Measurements from ENCODE around the gene DGKB.

Gene DGKB

DNA sequence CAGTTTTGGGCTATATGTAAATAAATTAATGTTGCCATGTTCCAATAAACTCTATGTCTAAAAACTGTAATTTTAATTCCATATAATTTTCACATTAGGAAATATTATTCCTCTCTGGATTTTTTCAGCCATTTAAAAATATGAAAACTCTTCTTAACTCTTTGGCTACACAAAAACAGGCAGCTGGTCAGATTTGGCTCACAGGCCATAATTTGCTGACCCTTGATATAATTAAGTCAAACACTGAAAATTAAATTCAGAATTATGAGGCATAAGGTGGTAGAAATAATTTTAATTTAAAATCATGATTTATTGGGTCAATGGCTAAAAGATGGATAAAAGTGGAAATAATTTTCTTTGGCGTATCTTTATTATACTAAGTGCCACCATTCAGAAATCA, 746.1 kb downstream of the DGKB start:
- ChIA-PET POLR2A (ENCODE audit: low non-redundant PET) (no interaction called here), CTCF (interaction anchor here (0.6 kb wide), 1 partner anchor 517 kb away, joined by 3 read pairs; no protein-coding TSS in a partner anchor)
- H3K27ac ChIP-seq: no peak overlapping the region
- no peak for DNase-seq (ENCODE audit: low spot score)
- TF ChIP-seq, protein P1, sequence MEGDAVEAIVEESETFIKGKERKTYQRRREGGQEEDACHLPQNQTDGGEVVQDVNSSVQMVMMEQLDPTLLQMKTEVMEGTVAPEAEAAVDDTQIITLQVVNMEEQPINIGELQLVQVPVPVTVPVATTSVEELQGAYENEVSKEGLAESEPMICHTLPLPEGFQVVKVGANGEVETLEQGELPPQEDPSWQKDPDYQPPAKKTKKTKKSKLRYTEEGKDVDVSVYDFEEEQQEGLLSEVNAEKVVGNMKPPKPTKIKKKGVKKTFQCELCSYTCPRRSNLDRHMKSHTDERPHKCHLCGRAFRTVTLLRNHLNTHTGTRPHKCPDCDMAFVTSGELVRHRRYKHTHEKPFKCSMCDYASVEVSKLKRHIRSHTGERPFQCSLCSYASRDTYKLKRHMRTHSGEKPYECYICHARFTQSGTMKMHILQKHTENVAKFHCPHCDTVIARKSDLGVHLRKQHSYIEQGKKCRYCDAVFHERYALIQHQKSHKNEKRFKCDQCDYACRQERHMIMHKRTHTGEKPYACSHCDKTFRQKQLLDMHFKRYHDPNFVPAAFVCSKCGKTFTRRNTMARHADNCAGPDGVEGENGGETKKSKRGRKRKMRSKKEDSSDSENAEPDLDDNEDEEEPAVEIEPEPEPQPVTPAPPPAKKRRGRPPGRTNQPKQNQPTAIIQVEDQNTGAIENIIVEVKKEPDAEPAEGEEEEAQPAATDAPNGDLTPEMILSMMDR (conservative IDR thresholded peaks at IDR 0.05; ENCODE audit: low read depth): no peak

DNA sequence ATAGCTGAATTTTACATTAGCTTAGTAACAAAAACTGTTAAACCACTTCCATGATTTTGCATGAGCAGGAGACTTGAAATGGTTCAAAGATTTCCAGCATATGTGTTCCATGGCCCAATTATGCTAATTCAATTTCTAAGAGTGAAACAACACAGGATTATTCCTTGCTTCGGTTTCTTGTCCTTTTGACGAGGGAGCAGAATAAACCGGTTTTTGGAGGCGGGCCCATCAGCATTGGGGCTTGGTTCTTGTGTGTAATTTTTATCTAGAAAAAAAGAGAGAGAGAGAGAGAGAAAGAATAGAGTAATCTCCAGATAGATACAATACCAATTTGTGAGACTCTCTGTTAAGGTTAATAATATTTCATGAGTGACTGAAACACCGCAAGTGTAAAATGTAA, 753.6 kb downstream of the DGKB start:
- POLR2A ChIA-PET (ENCODE audit: low non-redundant PET): no interaction called here
- DNase-seq (ENCODE audit: low spot score): no peak
- CTCF ChIA-PET: no interaction called here

DNA sequence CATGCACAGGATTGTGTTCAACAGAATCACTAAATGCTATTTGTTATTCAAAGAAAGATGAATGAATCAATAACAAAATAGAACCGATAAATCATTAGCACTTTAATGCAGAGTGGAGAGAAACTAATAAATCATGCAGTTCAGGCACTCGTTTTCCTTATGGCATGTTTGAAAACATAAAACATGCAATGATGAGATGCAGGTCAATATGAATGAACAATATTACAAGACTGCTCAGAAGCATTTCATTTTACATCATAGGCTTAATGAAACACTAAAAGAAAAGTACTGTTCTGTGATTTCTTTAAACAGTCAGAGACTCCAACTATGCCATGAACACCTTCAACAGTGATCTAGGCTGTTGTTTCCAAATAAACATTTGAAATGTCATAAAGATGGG, 755.0 kb downstream of the DGKB start:
- no peak for DNase-seq (ENCODE audit: low spot score)
- TF ChIP-seq, protein P1 (conservative IDR thresholded peaks at IDR 0.05; ENCODE audit: low read depth): no peak
- POLR2A ChIA-PET (ENCODE audit: low non-redundant PET): no interaction called here
- H3K27ac ChIP-seq: no peak overlapping the region
- CTCF ChIA-PET: interaction anchor here (0.7 kb wide), 1 partner anchor 901 kb away, joined by 3 read pairs; no protein-coding TSS in a partner anchor

More for the DNA sequence above, 753.6 kb downstream of the DGKB start:
- TF ChIP-seq, protein P1 (conservative IDR thresholded peaks at IDR 0.05; ENCODE audit: low read depth): no peak
- H3K27ac ChIP-seq: no peak overlapping the region

DNA sequence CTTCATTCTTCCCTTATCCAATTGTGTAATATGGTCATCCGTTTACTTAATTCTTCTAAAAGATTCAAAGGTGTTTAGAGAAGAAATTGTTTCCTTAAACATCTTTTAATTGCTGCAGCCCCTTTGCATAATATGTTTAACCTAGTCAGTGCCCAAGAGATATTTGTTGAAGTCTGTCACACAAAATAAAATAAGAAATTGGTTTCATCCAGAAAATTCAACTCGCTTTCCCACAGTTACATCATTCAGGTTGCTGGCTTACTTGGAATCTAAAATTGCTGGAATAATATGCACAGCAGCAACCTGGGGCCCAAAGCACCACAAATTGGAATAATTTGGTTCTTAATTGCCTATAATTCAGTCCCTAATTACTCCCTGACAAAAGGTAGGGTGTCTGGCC, 758.0 kb downstream of the DGKB start:
- ChIA-PET CTCF (interaction anchor here (0.6 to 0.7 kb wide), 2 partner anchors 121 to 235 kb away, joined by 3 to 4 read pairs; no protein-coding TSS in a partner anchor), POLR2A (ENCODE audit: low non-redundant PET) (no interaction called here)
- H3K27ac ChIP-seq: no peak overlapping the region
- TF ChIP-seq, protein P1 (conservative IDR thresholded peaks at IDR 0.05; ENCODE audit: low read depth): no peak
- no peak for DNase-seq (ENCODE audit: low spot score)

DNA sequence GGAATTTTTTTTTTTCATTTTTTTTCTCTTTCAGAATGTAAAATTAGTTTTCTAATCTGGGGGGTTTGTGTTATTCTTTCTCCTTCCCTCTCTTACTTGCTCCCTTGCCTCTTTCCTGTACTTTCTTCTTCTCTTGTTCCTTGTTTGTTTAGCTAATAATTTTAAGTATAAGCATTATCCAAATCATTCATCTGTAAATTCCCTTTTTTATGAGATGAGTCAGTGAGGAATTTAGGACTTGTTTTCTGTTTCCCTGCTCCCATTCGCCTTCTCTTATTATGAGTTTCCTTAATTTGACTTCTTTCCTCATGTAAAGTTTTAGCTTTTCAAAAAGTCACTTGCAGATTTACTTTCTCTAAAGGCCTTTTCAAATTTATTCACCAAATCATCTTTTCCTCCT, 758.4 kb downstream of the DGKB start:
- POLR2A ChIA-PET (ENCODE audit: low non-redundant PET): no interaction called here
- TF ChIP-seq, protein P1 (conservative IDR thresholded peaks at IDR 0.05; ENCODE audit: low read depth): no peak
- CTCF ChIA-PET: interaction anchor here (0.6 to 0.7 kb wide), 2 partner anchors 13 to 120 kb away, joined by 3 to 4 read pairs; no protein-coding TSS in a partner anchor
- no peak overlapping the region for H3K27ac ChIP-seq
- DNase-seq (ENCODE audit: low spot score): no peak

DNA sequence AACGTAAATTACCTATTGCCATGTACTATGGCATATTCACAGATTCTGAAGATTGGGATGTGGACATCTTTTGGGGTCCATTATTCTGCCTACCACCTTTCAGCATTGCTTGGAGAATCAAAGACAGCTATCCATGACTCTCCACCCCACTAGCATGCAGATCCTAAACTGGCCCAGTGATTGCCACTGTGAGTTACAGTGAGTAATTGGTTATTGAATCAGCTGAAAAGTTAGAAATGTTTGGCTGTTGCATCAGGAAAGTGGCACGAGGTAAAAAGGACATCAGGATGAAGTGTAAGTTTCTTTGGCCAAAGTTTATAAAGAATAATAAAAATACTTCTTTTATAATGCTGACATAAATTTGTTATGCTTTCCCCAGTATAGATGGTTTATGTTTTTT, 764.9 kb downstream of the DGKB start:
- TF ChIP-seq, protein P1 (conservative IDR thresholded peaks at IDR 0.05; ENCODE audit: low read depth): no peak
- POLR2A ChIA-PET (ENCODE audit: low non-redundant PET): no interaction called here
- DNase-seq (ENCODE audit: low spot score): no peak
- CTCF ChIA-PET: no interaction called here
- no peak overlapping the region for H3K27ac ChIP-seq

DNA sequence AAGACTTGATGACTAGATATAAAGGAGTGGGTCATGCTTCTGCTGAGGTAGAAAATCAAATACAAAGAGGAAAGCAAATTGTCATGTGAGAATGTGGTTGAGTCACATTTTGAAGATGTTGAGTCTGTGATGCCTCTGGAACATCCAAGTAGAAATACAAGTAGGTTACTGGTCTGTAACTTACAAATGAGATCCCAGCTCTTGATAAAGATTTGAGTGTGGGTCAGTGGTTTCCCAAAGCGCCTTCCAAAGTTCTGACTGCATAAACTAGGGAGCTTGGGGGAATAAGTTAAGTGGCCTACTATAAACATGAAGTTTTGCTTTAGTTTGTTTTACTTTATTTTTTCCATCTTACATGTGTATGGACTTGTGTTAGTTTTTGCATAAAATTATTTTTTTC, 768.8 kb downstream of the DGKB start:
- ChIA-PET POLR2A (ENCODE audit: low non-redundant PET) (no interaction called here), CTCF (no interaction called here)
- no peak for DNase-seq (ENCODE audit: low spot score)
- no peak overlapping the region for H3K27ac ChIP-seq
- TF ChIP-seq, protein P1 (conservative IDR thresholded peaks at IDR 0.05; ENCODE audit: low read depth): no peak

All from RWPE1 (cell line).